C4-2B (cell line): ENCODE measurements around the gene MAP3K6.

Experiments
- CTCF ChIP-seq: fragments of 450-650 bp; conservative IDR thresholded peaks from 2 replicates; pipeline ENCODE4 v1.5.1; 2017; ENCODE audit warnings: mild to moderate bottlenecking
- ZFX ChIP-seq: fragments of 450-650 bp; IDR thresholded peaks from 2 replicates; pipeline ENCODE4 v1.6.1; 2017

- TF ChIP-seq CTCF (no peak), ZFX (no peak; the same call in 1 of the 2 replicates)
Observed at GRCh38 chr1:27341525-27342252, 25.1 kb downstream of the MAP3K6 start, which contains the start of gene SYTL1.
